HG03159 (cell line): ENCODE measurements around the gene SELENON.
"Not testable (repeated sequence)": the region's sequence is repeated elsewhere in the genome, so short reads cannot be mapped to it uniquely, and the experiment has no call there.

Experiments used
- ATAC-seq: cut with Tn5 transposase; IDR thresholded peaks from one replicate; pipeline ENCODE4 v1.9.1; 2021; ENCODE audit warnings: mild to moderate bottlenecking, moderate library complexity; ENCODE audit not compliant: unreplicated experiment

SELENON gene

DNA sequence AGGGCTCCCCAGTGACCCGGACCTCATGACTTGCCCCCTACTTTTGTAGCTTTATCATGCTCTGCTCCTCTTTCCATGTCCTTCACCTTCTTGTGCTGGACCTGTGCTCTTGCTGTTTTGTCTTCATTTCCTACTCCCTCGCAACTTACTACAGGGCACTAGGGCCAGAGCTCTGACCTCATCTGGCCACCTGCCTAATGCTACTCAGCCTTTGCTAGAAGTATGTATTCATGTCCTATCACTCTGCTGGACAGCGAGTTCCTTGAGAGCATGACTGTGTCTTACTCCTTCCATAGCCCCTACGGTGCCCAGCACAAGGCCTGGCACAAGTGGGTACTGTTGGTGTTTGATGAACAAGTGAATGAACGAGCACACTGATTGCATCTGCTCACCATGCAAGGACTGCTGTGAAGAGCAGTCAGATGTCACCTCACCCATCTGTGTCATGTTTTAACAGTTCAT is 21.7 kb downstream of the SELENON start:
- no peak for ATAC-seq

GRCh38 chr1:25825605-25826004 is 25.6 kb downstream of the SELENON start:
- ATAC-seq: no peak

DNA sequence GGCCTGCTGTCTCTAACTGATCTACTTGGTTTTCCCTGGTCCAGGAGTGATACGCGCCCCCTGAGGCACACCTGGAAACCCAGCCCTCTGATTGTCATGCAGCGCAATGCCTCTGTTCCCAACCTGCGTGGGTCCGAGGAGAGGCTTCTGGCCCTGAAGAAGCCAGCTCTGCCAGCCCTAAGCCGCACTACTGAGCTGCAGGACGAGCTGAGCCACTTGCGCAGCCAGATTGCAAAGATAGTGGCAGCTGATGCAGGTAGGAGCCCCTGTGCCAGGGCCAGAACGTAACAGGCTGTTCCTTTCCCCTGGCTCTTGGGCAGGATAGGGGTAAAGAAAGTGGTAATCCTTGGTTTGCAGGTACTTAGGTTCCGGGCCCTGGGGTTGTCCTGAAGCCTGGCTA is 26.6 kb downstream of the SELENON start:
- ATAC-seq: no peak

DNA sequence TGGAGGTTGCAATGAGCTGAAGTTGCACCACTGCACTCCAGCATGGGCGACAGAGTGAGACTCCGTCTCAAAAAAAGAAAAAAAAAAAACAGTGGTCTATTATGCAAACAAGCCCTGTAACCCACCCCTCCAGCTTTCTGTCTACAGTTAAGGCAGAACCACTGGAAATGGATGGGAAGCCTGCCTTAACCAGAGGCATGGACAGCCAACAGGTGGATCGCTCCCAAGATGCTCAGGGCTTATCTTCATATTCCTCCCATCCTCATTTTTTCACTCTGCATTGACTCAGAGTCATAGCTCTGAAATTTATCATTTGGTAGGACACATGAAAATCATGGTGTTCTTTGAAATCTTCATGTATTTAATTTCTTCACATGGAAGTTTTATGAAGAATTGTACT is 28.5 kb downstream of the SELENON start:
- no peak for ATAC-seq

- no peak for ATAC-seq
Measured at GRCh38 chr1:25829046-25829445, 29.1 kb downstream of the SELENON start.

- no peak for ATAC-seq
Measured at GRCh38 chr1:25831569-25832196, 31.7 kb downstream of the SELENON start.

GRCh38 chr1:25832336-25833037 is 32.5 kb downstream of the SELENON start:
- ATAC-seq: no peak

GRCh38 chr1:25833158-25833557 is 33.2 kb downstream of the SELENON start:
- ATAC-seq: no peak

DNA sequence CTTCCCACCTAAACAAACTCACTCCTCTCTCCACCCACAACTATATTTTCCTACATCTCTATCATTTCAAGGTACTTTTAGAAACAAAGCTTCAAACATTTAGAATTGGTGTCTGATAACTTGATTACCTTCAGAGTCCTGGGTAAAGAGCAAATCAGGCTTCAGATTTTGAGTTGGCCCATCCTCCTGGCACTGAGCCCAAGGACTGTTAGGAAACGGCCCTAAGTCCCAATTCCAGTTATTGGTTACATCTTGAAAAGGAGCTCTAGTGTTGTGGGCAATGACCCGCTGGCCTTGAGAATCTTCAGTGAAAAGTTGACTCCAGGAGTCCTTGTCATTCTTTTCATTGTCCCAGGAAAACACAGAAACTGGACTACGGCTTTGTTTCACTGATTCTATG is 34.9 kb downstream of the SELENON start:
- no peak for ATAC-seq

- no peak for ATAC-seq
Measured at GRCh38 chr1:25836695-25837094, 36.7 kb downstream of the SELENON start.

DNA sequence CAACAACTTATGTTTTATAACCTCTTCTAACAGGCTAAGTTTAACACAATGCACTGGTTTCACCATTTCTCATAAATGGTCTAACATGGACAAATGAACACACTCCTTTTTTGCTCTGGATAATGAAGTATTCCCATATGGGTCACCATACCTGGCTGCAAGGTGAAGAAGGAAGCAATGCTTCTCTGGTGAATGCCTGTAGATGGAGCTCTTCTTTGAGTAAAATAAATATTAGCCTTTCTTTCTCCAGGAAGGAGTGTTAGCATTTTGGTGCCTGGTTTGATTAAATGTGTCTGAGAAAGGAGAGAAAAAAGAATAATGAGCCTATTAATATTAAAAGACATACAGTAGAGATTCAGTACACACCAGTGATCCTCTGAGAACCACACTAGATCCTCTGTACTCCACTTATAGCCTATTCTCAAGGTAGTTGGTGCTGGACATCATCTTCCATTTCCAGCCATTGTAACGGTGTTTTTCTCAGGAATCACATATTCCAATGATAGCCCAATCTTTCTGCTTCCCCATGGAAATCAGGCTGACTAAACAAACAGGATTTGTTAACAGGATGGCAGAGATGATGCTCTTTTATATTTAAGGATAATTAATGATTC is 37.4 kb downstream of the SELENON start:
- no peak for ATAC-seq

DNA sequence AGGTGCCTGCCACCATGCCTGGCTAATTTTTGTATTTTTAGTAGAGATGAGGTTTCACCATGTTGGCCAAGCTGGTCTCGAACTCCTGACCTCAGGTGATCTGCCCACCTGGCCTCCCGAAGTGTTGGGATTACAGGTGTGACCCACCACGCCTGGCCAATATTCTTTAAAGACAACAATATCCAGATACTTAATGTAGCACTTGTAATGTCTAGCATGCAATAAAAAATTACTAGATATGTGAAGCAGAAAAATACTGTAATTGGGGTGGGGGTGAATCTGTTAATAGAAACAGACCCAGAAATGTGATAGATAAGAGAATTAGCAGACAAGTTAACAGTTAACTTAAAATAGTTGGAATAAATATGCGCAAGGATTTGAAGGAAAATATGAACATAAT is 39.8 kb downstream of the SELENON start:
- ATAC-seq: not testable (repeated sequence)

- no peak for ATAC-seq
Measured at GRCh38 chr1:25843483-25843882, 43.5 kb downstream of the SELENON start.

DNA sequence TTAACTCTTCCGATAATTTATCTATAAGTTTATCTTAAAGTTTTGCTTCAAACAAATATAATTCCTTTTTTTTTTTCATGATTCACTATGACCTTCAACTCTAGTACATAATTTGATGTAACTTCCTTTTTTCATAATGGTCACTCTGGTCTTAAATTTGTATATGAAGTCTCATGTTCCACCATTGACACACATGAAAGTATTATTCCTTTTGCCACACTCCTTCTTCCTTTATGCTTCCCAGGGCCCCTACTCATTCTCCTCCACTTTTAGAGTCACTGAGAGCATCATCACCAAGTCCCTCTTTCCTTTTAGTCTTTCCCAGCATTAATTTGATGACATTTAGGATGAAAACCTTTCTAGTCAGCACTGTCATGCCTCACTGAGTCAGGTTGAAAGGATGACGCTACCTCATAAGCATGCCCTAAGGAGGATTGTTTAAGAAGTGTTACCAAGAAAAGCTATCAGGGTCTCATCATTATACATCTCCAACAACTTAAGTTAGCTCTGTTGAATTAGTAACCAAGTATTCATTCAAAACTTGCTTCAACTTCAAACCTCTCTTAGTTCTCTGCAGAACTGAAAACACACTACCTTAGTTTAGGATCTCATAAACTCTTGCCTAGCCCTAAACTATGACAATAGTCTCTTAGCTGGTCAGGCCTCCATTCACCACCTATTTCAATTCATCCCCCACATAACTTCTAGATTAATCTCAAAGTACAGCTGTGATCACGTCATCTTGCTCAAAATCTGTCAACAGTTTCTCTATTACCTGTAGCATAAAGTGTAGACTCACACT is 44.7 kb downstream of the SELENON start:
- ATAC-seq: no peak

DNA sequence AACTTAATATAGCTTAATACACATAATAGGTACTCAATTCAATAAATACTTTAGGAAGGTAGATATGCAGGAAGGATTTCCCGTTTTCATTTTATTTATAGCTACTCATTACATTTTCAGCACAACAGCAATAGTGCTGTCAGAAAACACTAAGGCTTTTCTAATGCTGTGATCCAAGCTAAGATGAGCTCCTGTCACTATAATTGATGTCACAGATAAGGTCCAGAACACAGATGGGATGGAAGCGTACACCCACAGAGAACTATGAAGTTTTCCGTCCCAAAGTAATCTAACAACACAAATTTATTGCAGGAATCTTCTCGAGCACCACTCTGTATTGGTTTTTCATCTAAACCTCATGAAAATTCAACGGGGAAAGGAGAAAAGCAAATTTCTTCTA is 45.7 kb downstream of the SELENON start:
- ATAC-seq: no peak

DNA sequence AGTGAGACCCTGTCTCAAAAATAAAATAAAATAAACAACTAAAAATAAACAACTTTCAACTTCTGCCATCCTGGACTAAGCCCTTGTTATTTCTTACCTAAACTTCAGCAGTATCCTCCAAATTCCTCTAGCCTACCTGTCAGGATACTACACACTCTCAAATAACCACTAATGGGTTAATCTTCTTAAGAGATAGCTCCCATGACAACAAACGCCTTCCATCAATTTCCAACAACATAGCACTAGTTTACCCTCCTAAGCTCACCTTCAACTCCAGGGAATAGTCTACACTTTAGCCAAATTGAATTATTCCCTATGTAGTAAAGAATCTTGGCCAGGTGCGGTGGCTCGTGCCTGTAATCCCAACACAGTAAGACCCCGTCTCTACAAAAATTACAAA is 47.9 kb downstream of the SELENON start:
- no peak for ATAC-seq

DNA sequence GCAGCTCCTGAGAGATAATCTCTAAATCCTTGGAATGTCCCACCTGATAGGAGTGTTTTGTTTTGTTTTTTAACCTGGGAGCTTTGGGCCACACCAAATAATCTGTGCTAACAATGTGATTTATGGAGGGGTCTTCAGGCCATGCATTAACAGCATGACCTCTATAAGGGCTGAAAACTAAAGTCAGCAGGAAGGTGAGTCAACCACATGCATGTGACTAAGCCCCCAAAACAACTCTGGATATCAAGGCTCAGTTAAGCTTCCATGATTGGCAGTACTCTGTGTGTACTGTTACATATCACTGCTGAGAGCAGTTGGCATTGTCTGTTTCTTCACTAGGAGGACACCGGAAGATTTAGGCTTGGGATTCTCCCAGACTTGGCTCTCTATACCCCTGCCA is 48.5 kb downstream of the SELENON start:
- no peak for ATAC-seq

DNA sequence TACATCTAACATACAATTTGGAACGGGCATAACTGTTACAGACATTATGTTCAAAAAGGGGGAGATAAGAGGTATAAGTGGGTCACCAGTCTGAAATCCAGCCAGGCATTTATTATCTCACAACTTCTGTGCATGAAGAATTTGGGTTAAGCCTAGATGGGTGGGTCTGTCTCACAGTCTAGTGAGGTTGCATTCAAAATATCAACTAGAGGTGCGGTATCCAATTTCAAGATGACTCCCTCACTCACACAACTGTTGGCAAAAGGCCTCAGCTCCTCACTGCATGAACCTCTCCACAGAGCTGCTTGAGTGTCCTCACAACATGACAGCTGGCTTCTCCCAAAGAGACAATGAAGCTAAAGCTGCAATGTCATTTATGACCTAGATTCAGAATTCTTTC is 54.6 kb downstream of the SELENON start:
- ATAC-seq: no peak

DNA sequence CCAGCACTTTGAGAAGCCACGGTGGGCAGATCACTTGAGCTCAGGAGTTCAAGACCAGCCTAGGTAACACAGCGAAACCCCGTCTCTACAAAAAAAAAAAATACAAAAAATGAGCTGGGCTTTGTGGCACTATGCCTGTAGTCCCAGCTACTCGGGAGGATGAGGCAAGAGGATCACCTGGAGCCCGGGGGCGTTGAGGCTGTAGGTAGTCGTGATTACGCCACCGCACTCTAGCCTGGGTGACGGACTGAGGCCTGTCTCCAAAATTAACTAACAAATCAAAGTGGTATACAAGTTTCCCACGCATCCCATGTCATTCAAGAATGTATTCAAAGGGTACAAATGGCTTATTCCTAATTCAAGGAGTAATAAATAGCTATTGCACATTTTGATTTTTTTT is 56.9 kb downstream of the SELENON start:
- ATAC-seq: no peak

DNA sequence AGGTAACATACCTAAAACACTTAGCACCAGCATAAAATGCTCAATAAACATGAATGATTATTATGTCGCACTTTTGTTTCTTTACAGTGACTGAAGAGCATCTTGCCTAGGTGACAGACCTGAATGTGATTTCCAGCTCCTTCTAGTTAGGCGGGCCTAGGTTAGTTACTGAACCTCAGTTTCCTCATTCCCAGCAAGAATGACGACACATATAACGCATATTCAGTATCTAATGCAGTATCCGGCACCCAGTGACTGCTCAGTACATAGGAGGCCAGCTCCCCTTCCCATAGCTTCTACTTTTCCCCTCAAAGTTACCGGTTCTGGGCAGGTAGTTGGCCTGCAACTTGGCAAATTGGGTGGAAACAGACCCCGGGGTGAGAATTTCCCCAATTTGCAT is 58.5 kb downstream of the SELENON start:
- no peak for ATAC-seq
